Liver (tissue), 9 donors: Measurements from ENCODE around the gene CCBE1. TPM values are rescaled to one million over a fixed set of nuclear protein-coding genes. Genes with fewer than 3 reads are reported as not detected.

Experiments
- DNase-seq: peaks from one replicate; pipeline ENCODE4 v3.0.0-alpha.2; 2017; ENCODE audit warnings: low spot score
- H3K27ac ChIP-seq, 2 donors: one replicate each; pipeline ENCODE4 v1.7.0; 2013; ENCODE audit warnings: inconsistent platforms in 2 of 2, low read length in 2 of 2, control low read depth in 1 of 2, low read depth in 1 of 2, mild to moderate bottlenecking in 1 of 2
- H3K27me3 ChIP-seq, 4 donors: one replicate each; pipeline versions ENCODE4 v1.6.1 to v1.7.0; 2013; ENCODE audit warnings: low read length in 3 of 4, inconsistent platforms in 1 of 4, mild to moderate bottlenecking in 1 of 4, moderate library complexity in 1 of 4; ENCODE audit not compliant: control insufficient read depth in 4 of 4, insufficient read depth in 4 of 4
- H3K36me3 ChIP-seq, 4 donors: one replicate each; pipeline versions ENCODE4 v1.6.1 to v1.7.0; 2013; ENCODE audit warnings: low read length in 3 of 4, mild to moderate bottlenecking in 3 of 4, low read depth in 1 of 4, moderate library complexity in 1 of 4; ENCODE audit not compliant: control insufficient read depth in 4 of 4, insufficient read depth in 3 of 4
- H3K4me1 ChIP-seq, 4 donors: one replicate each; pipeline versions ENCODE4 v1.6.1 to v1.7.0; 2013; ENCODE audit warnings: low read length in 3 of 4, mild to moderate bottlenecking in 3 of 4, moderate library complexity in 1 of 4; ENCODE audit not compliant: control insufficient read depth in 4 of 4, insufficient read depth in 4 of 4
- H3K4me3 ChIP-seq, 3 donors: one replicate each; pipeline versions ENCODE4 v1.6.1 to v1.7.0; 2013; ENCODE audit warnings: low read length in 3 of 3, control low read depth in 1 of 3, low read depth in 1 of 3, mild to moderate bottlenecking in 1 of 3
- H3K9ac ChIP-seq, 2 donors: one replicate each; pipeline ENCODE4 v1.7.0; 2013; ENCODE audit warnings: low read length in 2 of 2, mild to moderate bottlenecking in 2 of 2, moderate library complexity in 2 of 2, control low read depth in 1 of 2, low read depth in 1 of 2
- H3K9me3 ChIP-seq, 4 donors: one replicate each; pipeline versions ENCODE4 v1.6.1 to v1.7.0; 2013; ENCODE audit warnings: low read length in 3 of 4; ENCODE audit not compliant: control insufficient read depth in 4 of 4
- EGR1 ChIP-seq, 2 donors: IDR thresholded peaks; 2 replicates each; pipeline ENCODE4 v1.6.1; 2016 to 2018; ENCODE audit warnings: antibody characterized with exemption in 2 of 2, low read depth in 2 of 2
- FOXA1 ChIP-seq: IDR thresholded peaks from 2 replicates; pipeline ENCODE4 v1.6.1; 2016; ENCODE audit warnings: antibody characterized with exemption
- FOXA2 ChIP-seq: IDR thresholded peaks from 2 replicates; pipeline ENCODE4 v1.6.1; 2016; ENCODE audit warnings: antibody characterized with exemption
- GABPA ChIP-seq, 2 donors: IDR thresholded peaks in 1 of 2; conservative IDR thresholded peaks in 1 of 2; 2 replicates each; pipeline ENCODE4 v1.6.1; 2016; ENCODE audit warnings: antibody characterized with exemption in 2 of 2, mild to moderate bottlenecking in 1 of 2, moderate library complexity in 1 of 2
- HNF4G ChIP-seq: IDR thresholded peaks from 2 replicates; pipeline ENCODE4 v1.6.1; 2016; ENCODE audit warnings: antibody characterized with exemption
- JUND ChIP-seq, 2 donors: IDR thresholded peaks; 2 replicates each; pipeline ENCODE4 v1.6.1; 2016; ENCODE audit warnings: antibody characterized with exemption in 2 of 2
- NR2F2 ChIP-seq: IDR thresholded peaks from 2 replicates; pipeline ENCODE4 v1.6.1; 2016; ENCODE audit warnings: antibody characterized with exemption
- RAD21 ChIP-seq, 2 donors: IDR thresholded peaks; 2 replicates each; pipeline ENCODE4 v1.6.1; 2016; ENCODE audit warnings: antibody characterized with exemption in 2 of 2, mild to moderate bottlenecking in 2 of 2
- RXRA ChIP-seq, 2 donors: IDR thresholded peaks; 2 replicates each; pipeline ENCODE4 v1.6.1; 2017 to 2018; ENCODE audit warnings: antibody characterized with exemption in 2 of 2, mild to moderate bottlenecking in 1 of 2
- SP1 ChIP-seq: IDR thresholded peaks from 2 replicates; pipeline ENCODE4 v1.6.1; 2018; ENCODE audit warnings: antibody characterized with exemption, mild to moderate bottlenecking
- TAF1 ChIP-seq: conservative IDR thresholded peaks from 2 replicates; pipeline ENCODE4 v1.6.1; 2016; ENCODE audit warnings: antibody characterized with exemption, mild to moderate bottlenecking
- YY1 ChIP-seq: IDR thresholded peaks from 2 replicates; pipeline ENCODE4 v1.6.1; 2016; ENCODE audit warnings: antibody characterized with exemption, mild to moderate bottlenecking
- WGBS: extraction: QIAGEN DNeasy Blood & Tissue Kit; methylation state at CpG from one replicate; pipeline ENCODE4 v1.1.7; 2013; 5-methylcytosine and 5-hydroxymethylcytosine counted together
- polyA plus RNA-seq, 2 donors: library from polyadenylated mRNA; stranded (reverse) in 1 of 2; unstranded in 1 of 2; fragments of 200-250 nt in 1 of 2; fragments of >200 nt in 1 of 2; fragmentation: Nextera tagmentation in 1 of 2; extraction: Ambion mirVana in 1 of 2; gene quantifications; one replicate each; pipeline versions ENCODE4 v1.2.1 to v1.2.3, GENCODE V29; 2013 to 2015
- total RNA-seq, 2 donors: library from RNA; depleted of rRNA; stranded (reverse); fragments of >200 nt; gene quantifications; one replicate each; pipeline ENCODE4 v1.2.3, GENCODE V29; 2014
- TF ChIP-seq, protein P1 (sequence below): IDR thresholded peaks from 2 replicates; pipeline ENCODE4 v1.6.1; 2016; ENCODE audit warnings: antibody characterized with exemption
- TF ChIP-seq, protein P2 (sequence below): IDR thresholded peaks from 2 replicates; pipeline ENCODE4 v1.6.1; 2016; ENCODE audit warnings: antibody characterized with exemption, mild to moderate bottlenecking
- TF ChIP-seq, protein P3 (sequence below): IDR thresholded peaks from 2 replicates; pipeline ENCODE4 v1.6.1; 2016; ENCODE audit warnings: antibody characterized with exemption
- TF ChIP-seq, protein P4 (sequence below): fragments of 150-350 bp; IDR thresholded peaks from 2 replicates; pipeline ENCODE4 v1.5.1; 2017; ENCODE audit warnings: improper control_type of control experiment, low read depth, low read length; ENCODE audit not compliant: missing input control
- TF ChIP-seq, protein P5 (sequence below): IDR thresholded peaks from 2 replicates; pipeline ENCODE4 v1.6.1; 2016; ENCODE audit warnings: antibody characterized with exemption
- donor health status: healthy.
- donor health status: healthy.
- donor health status: healthy.
- donor health status: healthy.
- donor health status: healthy.

The CCBE1 gene
- total and polyA plus RNA-seq, 4 donors = 1.8 to 2.6 (median 2.2) TPM

DNA sequence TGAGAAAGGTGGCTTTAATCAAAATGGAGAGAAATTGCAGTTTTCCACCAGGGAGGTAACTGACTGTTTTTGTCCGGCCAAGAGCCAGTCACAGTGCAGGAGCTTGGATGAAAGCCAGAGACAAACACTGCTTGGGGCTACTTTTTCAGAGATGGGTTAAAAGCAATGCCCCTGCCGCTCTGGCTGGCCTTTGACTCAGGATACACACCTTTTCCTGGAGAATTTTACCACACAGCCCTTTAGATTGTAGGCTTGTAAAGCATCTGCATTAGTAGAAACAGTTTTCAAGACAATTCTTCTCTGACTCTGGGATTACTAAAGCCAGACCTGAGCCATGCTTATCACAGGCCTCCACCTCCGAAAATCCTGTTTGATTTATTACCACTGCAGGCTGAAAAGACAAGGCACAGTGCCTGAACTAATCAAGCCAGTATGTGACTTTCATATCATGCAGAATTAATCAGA is 79.7 kb downstream of the CCBE1 start:
- Histone ChIP-seq H3K9ac (no peak overlapping the region), H3K4me3 (no peak overlapping the region), H3K36me3 (no peaks in the 10 kb centered on the region), H3K9me3 (no peaks in the 10 kb centered on the region), H3K27me3 (peaks cover 0 to 2% (median 0%) of the 10 kb centered on the region in 4 donors), H3K4me1 (no peaks in the 10 kb centered on the region), H3K27ac (no peak overlapping the region)
- TF ChIP-seq YY1 (no peak), RXRA (IDR thresholded peaks at IDR 0.05) (no peak), FOXA2 (no peak), JUND (IDR thresholded peaks at IDR 0.05) (no peak), EGR1 (IDR thresholded peaks at IDR 0.05; ENCODE audit: low read depth in 2 of 2) (no peak), SP1 (no peak), FOXA1 (no peak), RAD21 (IDR thresholded peaks at IDR 0.05) (no peak), NR2F2 (no peak)
- TF ChIP-seq, protein P1, sequence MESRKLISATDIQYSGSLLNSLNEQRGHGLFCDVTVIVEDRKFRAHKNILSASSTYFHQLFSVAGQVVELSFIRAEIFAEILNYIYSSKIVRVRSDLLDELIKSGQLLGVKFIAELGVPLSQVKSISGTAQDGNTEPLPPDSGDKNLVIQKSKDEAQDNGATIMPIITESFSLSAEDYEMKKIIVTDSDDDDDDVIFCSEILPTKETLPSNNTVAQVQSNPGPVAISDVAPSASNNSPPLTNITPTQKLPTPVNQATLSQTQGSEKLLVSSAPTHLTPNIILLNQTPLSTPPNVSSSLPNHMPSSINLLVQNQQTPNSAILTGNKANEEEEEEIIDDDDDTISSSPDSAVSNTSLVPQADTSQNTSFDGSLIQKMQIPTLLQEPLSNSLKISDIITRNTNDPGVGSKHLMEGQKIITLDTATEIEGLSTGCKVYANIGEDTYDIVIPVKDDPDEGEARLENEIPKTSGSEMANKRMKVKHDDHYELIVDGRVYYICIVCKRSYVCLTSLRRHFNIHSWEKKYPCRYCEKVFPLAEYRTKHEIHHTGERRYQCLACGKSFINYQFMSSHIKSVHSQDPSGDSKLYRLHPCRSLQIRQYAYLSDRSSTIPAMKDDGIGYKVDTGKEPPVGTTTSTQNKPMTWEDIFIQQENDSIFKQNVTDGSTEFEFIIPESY = no peak
- TF ChIP-seq, protein P2, sequence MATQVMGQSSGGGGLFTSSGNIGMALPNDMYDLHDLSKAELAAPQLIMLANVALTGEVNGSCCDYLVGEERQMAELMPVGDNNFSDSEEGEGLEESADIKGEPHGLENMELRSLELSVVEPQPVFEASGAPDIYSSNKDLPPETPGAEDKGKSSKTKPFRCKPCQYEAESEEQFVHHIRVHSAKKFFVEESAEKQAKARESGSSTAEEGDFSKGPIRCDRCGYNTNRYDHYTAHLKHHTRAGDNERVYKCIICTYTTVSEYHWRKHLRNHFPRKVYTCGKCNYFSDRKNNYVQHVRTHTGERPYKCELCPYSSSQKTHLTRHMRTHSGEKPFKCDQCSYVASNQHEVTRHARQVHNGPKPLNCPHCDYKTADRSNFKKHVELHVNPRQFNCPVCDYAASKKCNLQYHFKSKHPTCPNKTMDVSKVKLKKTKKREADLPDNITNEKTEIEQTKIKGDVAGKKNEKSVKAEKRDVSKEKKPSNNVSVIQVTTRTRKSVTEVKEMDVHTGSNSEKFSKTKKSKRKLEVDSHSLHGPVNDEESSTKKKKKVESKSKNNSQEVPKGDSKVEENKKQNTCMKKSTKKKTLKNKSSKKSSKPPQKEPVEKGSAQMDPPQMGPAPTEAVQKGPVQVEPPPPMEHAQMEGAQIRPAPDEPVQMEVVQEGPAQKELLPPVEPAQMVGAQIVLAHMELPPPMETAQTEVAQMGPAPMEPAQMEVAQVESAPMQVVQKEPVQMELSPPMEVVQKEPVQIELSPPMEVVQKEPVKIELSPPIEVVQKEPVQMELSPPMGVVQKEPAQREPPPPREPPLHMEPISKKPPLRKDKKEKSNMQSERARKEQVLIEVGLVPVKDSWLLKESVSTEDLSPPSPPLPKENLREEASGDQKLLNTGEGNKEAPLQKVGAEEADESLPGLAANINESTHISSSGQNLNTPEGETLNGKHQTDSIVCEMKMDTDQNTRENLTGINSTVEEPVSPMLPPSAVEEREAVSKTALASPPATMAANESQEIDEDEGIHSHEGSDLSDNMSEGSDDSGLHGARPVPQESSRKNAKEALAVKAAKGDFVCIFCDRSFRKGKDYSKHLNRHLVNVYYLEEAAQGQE = no peak
- TF ChIP-seq, protein P3, sequence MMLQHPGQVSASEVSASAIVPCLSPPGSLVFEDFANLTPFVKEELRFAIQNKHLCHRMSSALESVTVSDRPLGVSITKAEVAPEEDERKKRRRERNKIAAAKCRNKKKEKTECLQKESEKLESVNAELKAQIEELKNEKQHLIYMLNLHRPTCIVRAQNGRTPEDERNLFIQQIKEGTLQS = no peak
- TF ChIP-seq, protein P4, sequence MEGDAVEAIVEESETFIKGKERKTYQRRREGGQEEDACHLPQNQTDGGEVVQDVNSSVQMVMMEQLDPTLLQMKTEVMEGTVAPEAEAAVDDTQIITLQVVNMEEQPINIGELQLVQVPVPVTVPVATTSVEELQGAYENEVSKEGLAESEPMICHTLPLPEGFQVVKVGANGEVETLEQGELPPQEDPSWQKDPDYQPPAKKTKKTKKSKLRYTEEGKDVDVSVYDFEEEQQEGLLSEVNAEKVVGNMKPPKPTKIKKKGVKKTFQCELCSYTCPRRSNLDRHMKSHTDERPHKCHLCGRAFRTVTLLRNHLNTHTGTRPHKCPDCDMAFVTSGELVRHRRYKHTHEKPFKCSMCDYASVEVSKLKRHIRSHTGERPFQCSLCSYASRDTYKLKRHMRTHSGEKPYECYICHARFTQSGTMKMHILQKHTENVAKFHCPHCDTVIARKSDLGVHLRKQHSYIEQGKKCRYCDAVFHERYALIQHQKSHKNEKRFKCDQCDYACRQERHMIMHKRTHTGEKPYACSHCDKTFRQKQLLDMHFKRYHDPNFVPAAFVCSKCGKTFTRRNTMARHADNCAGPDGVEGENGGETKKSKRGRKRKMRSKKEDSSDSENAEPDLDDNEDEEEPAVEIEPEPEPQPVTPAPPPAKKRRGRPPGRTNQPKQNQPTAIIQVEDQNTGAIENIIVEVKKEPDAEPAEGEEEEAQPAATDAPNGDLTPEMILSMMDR = no peak
- no peak for DNase-seq
- WGBS = 46% methylated on average over 3 of the region's 3 CpGs

DNA sequence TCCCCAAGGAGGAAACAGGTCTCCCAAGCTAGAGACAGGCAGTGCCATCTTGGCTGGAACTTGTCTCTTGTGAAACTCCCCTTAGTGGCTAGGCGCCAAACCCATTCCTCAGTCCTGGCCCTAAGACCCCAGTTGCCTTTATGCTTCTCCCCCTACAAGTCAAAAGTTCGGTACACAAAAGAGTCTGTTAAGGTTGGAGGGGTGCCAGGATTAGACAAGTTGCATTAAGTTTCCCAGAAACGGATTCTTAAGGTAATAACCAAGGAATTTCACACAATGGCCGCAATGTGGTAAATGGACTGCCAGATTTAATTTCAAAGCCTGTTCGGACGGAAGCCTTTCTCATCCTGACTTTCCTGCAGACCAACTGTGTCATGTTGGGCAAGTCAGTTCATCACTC is 80.7 kb downstream of the CCBE1 start:
- 79% methylated on average over 6 of the region's 6 CpGs for WGBS
- H3K4me3 ChIP-seq = no peak overlapping the region
- H3K27ac ChIP-seq = no peak overlapping the region
- no peak for DNase-seq
- peaks cover 0 to 2% (median 0%) of the 10 kb centered on the region in 4 donors for H3K27me3 ChIP-seq
- H3K36me3 ChIP-seq = no peaks in the 10 kb centered on the region
- H3K4me1 ChIP-seq = no peaks in the 10 kb centered on the region
- no peak overlapping the region for H3K9ac ChIP-seq
- H3K9me3 ChIP-seq = no peaks in the 10 kb centered on the region
- TF ChIP-seq, protein P2 = no peak
- TF ChIP-seq TAF1 (no peak), JUND (IDR thresholded peaks at IDR 0.05) (no peak), EGR1 (IDR thresholded peaks at IDR 0.05; ENCODE audit: low read depth in 2 of 2) (no peak), NR2F2 (no peak), FOXA2 (no peak), HNF4G (no peak), RXRA (IDR thresholded peaks at IDR 0.05) (no peak), FOXA1 (no peak), YY1 (no peak), GABPA (IDR thresholded peaks at IDR 0.05 in 1 of 2, conservative IDR thresholded peaks at IDR 0.05 in 1 of 2) (no peak), RAD21 (IDR thresholded peaks at IDR 0.05) (no peak)
- TF ChIP-seq, protein P5, sequence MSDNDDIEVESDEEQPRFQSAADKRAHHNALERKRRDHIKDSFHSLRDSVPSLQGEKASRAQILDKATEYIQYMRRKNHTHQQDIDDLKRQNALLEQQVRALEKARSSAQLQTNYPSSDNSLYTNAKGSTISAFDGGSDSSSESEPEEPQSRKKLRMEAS = no peak
- TF ChIP-seq, protein P4 = no peak
- TF ChIP-seq, protein P3 = no peak
